Chondrocyte (in vitro differentiated cells): ENCODE results near the gene MMAB. TPM values are rescaled to one million over a fixed set of nuclear protein-coding genes. Genes with fewer than 3 reads are reported as not detected.

Experiments
- DNase-seq: peaks from one replicate; pipeline ENCODE4 v3.0.0; 2021; ENCODE audit warnings: mixed read lengths, low spot score
- H3K27ac Mint-ChIP-seq: one replicate; pipeline ENCODE4 v1.8.0; 2021; ENCODE audit warnings: mild to moderate bottlenecking, moderate library complexity, mixed read lengths; ENCODE audit not compliant: unreplicated experiment
- H3K27me3 Mint-ChIP-seq: 2 replicates; pipeline ENCODE4 v1.8.0; 2021; ENCODE audit warnings: low read depth, mixed read lengths
- H3K36me3 Mint-ChIP-seq: 2 replicates; pipeline ENCODE4 v1.8.0; 2021; ENCODE audit warnings: low read depth, mixed read lengths
- H3K4me1 Mint-ChIP-seq: 2 replicates; pipeline ENCODE4 v1.8.0; 2021; ENCODE audit warnings: low read depth, mild to moderate bottlenecking, mixed read lengths
- H3K4me3 Mint-ChIP-seq: one replicate; pipeline ENCODE4 v1.8.0; 2021; ENCODE audit warnings: mild to moderate bottlenecking, moderate library complexity, mixed read lengths; ENCODE audit not compliant: unreplicated experiment
- H3K9me3 Mint-ChIP-seq: 2 replicates; pipeline ENCODE4 v1.8.0; 2021; ENCODE audit warnings: low read depth, mixed read lengths
- CTCF ChIP-seq: fragments of 200-600 bp; sonication (generic); IDR thresholded peaks from 2 replicates; pipeline ENCODE4 v1.5.0; 2021; ENCODE audit warnings: antibody characterized with exemption, mild to moderate bottlenecking, moderate library complexity
- total RNA-seq: library from RNA; stranded (reverse); gene quantifications from 3 replicates; pipeline ENCODE4 v1.2.1, GENCODE V29; 2021

MMAB gene
- total RNA-seq, 1 donor from 2014 or later: 23.3 TPM

- H3K36me3 Mint-ChIP-seq: peaks cover 28% of the 10 kb centered on the region
- no peaks in the 10 kb centered on the region for H3K27me3 Mint-ChIP-seq
- no peak for DNase-seq
- H3K4me3 Mint-ChIP-seq: no peak overlapping the region
- TF ChIP-seq CTCF: no peak
- H3K9me3 Mint-ChIP-seq: no peaks in the 10 kb centered on the region
- peaks cover 15% of the 10 kb centered on the region for H3K4me1 Mint-ChIP-seq
- no peak overlapping the region for H3K27ac Mint-ChIP-seq
Measured at GRCh38 chr12:109523071-109523470, 50.2 kb downstream of the MMAB start.

GRCh38 chr12:109521831-109522230 is 51.5 kb downstream of the MMAB start:
- Mint-ChIP-seq H3K27ac (no peak overlapping the region), H3K27me3 (no peaks in the 10 kb centered on the region), H3K9me3 (no peaks in the 10 kb centered on the region), H3K36me3 (peaks cover 31% of the 10 kb centered on the region), H3K4me3 (no peak overlapping the region), H3K4me1 (peaks cover 15% of the 10 kb centered on the region)
- no peak for DNase-seq
- TF ChIP-seq CTCF: no peak

- Mint-ChIP-seq H3K4me1 (peaks cover 15% of the 10 kb centered on the region), H3K36me3 (peaks cover 26% of the 10 kb centered on the region), H3K27me3 (no peaks in the 10 kb centered on the region), H3K9me3 (no peaks in the 10 kb centered on the region), H3K4me3 (no peak overlapping the region), H3K27ac (no peak overlapping the region)
- DNase-seq: no peak
- no peak for TF ChIP-seq CTCF
Measured at GRCh38 chr12:109519787-109520186, 53.5 kb downstream of the MMAB start.

GRCh38 chr12:109518820-109519665 is 54.3 kb downstream of the MMAB start:
- DNase-seq: no peak
- no peaks in the 10 kb centered on the region for H3K27me3 Mint-ChIP-seq
- peak; percentile 92 for TF ChIP-seq CTCF
- H3K4me1 Mint-ChIP-seq: peaks cover 15% of the 10 kb centered on the region
- H3K4me3 Mint-ChIP-seq: no peak overlapping the region
- peak overlapping the region; percentile 84 for H3K27ac Mint-ChIP-seq
- H3K36me3 Mint-ChIP-seq: peaks cover 30% of the 10 kb centered on the region
- no peaks in the 10 kb centered on the region for H3K9me3 Mint-ChIP-seq

GRCh38 chr12:109517619-109518018 is 55.7 kb downstream of the MMAB start:
- Mint-ChIP-seq H3K4me1 (peaks cover 15% of the 10 kb centered on the region), H3K27me3 (no peaks in the 10 kb centered on the region), H3K27ac (no peak overlapping the region), H3K4me3 (no peak overlapping the region), H3K9me3 (no peaks in the 10 kb centered on the region), H3K36me3 (peaks cover 32% of the 10 kb centered on the region)
- no peak for DNase-seq
- no peak for TF ChIP-seq CTCF
